ENCODE data around the gene ANKRD22. TPM values are rescaled to one million over a fixed set of nuclear protein-coding genes. Genes with fewer than 3 reads are reported as not detected.

Gene ANKRD22
- total RNA-seq, result not detected in 2 replicates

GRCh38 chr10:88851706-88852105 is at the start of gene ANKRD22:
Gene ANKRD22 (minus strand): TSS chr10:88851844. CDS start chr10:88851607, 237 bp downstream.
- DNase-seq (ENCODE audit: low read depth, low spot score), result no peak

DNA sequence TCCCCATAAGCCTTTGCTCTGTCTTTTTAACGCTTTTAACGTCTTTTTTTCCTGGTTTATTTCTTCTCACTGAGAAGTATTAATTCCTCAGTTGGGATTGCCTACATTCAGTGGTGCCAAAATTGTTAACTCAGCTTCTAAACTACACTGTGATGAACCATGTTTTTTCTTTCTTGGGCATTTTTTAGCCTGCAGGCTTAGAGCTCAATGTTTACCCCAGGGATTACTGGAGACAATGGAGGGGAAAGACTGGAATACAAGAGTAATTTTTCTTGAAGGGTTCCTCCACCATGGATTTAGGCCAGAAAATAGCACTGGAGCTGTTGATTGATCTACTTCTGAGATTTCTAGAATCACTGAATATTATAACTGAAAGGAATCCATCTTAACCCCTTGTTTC is 48.2 kb upstream of the ANKRD22 start:
- no peak for DNase-seq (ENCODE audit: low read depth, low spot score)

- DNase-seq (ENCODE audit: low read depth, low spot score), result no peak
Observed at GRCh38 chr10:88898727-88899126, 47.1 kb upstream of the ANKRD22 start.

- no peak for DNase-seq (ENCODE audit: low read depth, low spot score)
Observed at GRCh38 chr10:88896994-88897853, 45.6 kb upstream of the ANKRD22 start.

DNA sequence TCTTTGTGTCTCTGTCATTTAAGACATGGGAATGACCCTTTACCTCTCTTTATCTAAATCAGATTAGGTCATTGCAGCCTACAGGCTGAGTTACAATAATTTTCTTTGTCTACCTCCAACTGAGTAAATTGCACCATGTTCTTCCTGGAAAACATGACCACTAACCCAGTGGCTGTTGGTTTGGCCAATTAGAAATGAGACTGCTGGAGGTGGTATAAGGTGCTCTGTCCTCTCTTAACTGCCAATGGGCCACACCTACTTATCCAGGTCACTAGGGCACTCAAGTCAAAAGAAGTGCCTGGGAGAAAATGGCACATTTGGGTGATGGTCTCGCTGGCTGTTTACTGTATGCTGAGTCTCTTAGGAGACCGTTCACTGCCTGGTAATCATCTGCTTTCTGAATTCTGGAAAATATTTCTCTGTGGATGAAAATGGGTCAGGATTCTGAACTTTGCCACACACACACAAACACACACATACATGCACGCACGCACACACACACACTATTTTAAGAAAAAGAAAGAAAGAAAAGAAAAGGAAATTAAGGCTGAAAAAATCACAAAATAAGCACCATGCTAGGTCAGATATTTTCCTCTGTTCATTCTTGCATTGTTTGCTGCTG is 44.8 kb upstream of the ANKRD22 start:
- no peak for DNase-seq (ENCODE audit: low read depth, low spot score)

DNA sequence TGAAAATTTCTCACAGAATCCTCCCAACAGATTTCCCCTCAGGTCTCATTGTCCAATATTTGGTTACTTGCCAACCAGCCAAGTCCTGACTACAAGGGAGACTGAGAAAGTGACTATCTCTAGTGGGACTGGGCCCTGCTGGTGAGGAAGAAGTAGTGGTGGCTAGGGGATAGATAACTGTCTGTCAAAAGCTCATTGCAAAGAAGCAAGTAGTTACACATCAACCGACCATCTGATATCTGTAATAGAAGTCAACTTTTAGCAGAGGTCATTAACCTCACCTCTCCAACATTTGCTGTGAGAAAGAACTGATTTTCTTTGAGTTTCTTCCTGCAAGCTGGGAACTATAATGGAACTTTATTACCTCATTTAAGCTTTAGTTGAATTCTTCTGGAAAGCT is 43.6 kb upstream of the ANKRD22 start:
- DNase-seq (ENCODE audit: low read depth, low spot score), result no peak

DNA sequence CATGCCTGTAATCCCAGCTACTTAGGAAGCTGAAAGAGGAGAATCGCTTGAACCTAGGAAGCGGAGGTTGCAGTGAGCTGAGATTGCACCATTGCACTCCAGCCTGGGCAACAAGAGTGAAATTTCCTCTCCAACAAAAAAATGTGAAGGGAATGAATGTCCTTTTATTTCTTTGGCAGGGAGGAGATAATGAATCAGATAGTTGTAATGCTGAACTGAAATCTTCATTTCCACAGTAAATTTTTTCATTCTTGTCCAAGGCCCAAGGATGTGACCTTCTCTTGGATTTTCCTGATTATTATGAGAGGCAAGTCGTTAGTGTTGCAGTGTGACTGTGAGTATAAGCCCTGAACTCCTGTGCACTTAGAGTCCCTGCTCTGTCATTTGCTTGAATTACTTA is 42.0 kb upstream of the ANKRD22 start:
- no peak for DNase-seq (ENCODE audit: low read depth, low spot score)

DNA sequence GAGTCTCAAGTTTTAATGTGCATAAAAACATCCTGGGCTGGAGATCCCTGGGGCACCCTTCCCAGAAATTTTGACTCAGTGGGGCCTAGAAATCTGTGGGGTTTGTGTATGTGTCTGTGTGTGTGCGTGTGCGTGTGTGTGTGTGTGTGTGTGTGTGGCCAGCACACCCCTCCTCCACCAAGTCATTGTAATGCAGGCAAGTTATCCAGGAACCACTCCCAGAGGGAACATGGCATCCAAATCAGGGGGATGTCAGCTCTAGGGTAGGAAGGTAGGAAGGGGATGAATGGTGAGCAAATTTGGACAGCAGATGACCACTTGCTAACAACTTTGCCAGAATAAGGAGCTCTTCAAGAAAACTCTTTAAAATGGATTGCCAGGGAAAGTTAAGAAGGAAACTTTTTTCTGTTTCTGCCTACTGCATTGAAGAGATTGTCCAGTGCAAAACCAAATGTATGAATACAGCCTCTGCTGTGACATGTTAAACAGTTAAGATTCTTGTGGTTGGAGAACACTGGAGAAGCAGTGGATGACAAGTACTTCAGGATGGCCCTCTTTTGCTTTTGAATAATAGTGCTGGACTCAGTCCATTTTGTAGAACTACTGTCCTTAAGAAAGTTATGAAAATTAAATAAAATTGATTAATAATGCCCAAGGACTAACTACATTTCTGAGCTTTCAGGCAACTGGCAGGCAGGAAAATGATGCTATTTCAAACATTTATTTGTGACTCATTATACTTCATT is 40.8 kb upstream of the ANKRD22 start:
- DNase-seq (ENCODE audit: low read depth, low spot score), result no peak

DNA sequence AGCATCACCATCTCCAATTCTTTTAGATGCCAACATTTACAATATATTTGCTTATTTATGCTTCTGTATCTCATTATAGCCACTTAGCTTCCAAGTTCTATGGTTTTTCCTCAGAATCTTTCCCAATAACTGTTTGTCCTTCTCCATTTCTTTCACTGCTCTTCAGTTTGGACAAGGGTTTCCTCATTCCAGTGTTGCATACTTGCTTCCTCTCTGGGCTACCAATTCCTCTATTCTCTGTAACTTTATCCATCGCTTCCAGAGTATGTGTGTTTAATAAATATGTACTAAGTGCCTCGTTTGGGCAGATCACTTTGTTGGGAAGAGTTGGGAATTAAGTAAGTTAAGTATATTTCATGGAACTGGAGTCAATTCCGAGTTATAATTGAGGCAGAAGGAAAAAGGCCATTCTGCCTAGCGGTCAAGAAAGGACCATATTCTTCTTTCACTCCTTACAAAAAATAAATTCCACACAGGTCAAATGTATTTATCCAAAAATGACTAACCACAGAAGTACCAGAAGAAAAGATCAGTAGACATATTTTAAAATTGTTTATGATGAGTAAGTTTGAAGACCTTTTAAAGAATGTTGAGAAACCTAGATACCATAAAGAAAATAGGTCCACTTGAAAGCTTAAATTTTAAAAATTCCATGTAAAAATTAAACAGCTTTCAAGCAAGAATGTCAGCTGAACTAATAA is 39.2 kb upstream of the ANKRD22 start:
- DNase-seq (ENCODE audit: low read depth, low spot score), result no peak

DNA sequence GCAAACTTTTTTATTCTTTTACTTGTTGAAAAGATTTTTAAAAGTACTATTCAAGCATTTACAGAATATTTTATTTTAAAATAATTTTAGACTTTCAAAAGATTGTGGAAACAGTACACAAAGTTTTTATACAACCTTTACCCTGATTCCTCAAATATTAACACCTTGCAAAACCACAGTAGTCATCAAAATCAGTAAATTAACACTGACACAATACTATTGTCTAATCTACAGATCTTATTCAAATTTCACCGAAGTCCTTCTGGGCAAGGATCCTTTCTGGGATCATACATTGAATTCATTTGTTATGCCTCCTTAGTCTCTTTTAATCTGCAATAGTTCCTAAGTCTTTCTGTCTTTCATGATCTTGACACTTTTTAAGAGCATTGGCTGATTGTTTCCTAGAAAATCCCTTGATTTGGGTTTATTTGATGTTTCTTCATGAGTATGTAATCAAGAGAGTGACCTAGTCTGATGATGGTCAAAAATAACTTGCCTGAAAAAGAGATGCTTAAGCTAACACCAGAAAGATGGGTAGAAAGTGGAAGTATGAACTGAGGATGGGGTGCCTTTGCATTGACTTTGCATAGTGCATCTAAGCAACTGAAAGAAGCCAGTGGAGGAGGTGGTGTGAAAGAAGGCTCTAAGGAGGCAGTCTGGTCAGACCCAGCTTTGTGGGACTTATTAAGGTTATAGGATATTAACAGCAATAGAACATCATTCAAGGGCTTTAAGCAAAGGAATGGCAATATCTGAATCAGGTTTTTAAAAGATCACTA is 38.1 kb upstream of the ANKRD22 start:
- no peak for DNase-seq (ENCODE audit: low read depth, low spot score)

- DNase-seq (ENCODE audit: low read depth, low spot score), result no peak
Observed at GRCh38 chr10:88888810-88889445, 37.3 kb upstream of the ANKRD22 start.

DNA sequence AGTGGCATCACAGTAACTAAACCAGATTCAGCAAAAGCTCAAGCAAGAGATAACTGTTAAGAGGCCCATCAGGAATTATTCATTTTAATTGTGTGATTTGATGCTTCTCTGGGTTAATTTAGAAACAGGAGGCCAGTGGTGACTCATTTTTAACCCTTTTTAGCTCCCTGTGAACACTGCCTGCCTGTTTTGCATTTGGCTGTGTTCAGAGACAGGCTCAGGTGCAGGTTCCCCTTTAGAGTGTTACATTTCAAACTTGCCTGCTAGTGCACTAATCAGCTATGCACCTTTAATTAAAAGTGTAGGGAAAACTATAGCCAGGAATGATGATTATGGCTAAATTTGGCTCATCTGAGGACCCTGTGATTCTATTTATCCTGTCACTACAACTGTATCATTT is 34.9 kb upstream of the ANKRD22 start:
- no peak for DNase-seq (ENCODE audit: low read depth, low spot score)

DNA sequence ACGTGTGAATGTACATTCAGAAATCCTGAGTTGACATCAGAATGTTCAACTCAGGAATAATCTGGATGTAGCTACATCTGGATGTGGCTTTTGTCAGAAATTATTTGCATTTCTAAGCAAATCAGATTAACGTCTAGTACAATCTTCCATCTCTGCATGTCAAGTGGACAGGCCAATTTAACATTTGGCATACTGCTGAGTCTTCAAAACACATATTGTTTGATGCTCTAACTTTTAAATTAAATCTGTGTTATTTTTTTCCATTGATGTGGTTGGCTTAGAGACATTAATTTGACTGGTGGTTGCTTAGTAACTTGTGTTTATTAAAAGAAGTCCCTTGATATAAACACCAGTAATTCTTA is 31.8 kb upstream of the ANKRD22 start:
- no peak for DNase-seq (ENCODE audit: low read depth, low spot score)

- peak; percentile 26 for DNase-seq (ENCODE audit: low read depth, low spot score)
Observed at GRCh38 chr10:88882646-88883447, 31.2 kb upstream of the ANKRD22 start.

DNA sequence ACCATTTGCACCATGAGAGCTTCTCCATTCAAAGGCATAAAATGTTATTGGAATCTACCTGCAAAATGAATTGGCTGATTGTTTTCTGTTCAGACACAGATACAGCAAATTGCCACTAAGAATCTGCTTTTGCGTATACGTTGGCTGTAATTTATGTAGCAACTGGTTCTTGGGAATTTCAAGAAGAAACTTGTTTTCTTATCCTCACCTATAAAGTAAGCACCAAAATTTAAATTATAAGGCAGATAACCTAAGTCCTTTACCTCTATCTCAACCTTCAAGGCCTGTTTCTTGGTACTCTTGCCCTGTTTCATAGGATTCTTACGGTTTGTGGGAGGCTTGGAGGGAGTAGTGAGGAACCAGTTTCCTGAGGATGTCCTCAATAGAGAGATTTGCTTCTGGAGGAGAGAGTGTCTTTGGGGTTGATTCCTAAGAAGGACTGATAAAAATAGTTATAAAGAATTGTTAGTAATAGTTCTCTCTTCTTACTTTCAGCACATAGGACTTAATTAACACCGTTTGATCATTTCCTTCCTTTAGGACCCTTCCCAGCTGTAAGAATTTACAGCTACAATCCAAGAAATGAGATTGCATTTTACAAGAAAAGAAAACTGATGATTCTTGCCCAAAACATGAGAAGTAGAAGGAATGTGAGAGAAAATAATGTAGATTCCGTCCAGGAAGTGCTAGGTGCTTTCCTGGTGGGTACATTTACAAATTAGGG is 30.4 kb upstream of the ANKRD22 start:
- no peak for DNase-seq (ENCODE audit: low read depth, low spot score)

DNA sequence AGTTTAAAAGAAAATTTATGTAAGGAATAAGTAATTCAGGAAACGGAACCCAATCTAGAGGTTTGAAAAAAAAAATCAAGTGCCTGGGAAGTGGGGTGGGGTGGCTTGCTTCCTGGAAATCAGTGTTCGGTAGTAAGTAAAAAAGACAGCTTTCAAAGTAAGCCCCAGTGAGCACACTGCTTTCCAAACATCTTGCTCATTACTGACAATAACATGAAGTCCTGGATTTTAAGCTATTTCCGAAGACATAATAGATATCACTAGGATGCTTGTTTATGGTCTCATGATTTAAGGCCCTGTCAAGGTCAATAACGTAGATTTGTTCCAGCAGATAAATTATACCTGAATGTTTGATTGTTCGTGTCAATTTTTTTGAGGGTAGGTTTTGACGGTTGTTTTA is 29.7 kb upstream of the ANKRD22 start:
- no peak for DNase-seq (ENCODE audit: low read depth, low spot score)

DNA sequence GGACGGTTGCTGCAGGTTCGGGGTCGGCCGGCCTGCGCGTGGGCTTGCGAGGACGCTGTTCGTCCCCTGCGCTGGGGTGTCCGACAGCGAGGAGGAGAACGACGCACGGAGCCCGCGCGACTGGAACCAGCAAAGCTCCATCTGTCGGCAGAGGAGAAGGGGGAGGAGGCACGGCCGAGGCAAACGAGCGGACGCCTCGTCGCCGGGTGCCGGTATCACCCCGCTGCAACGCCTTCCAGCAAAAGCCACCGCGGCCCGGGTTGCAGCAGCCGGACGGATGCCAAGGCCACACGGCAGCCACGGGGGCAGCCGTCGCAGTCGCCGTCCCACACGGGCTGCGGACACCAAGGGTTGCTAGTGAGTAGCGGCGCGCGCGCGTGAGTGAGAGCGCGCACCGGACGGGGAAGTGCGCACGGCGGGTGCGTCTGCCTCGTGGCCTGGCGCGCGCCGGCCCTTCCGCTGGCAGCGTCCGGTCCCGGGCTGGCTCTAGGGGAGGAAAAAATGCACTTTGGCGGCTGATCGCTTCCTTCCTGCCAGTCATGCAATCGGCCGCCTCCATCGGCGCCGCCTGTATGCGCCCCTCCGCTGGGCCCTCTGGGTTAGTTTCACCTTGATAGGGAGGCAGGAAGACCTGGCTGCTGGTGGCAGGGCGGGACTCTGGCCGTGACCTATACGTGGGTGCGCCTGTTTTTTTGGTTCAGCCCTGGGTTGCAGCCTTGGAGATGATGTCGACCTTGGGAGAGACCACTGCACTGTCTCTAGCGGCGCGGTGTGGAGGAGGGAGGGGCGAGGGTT is 28.8 kb upstream of the ANKRD22 start:
- peak; percentile 50 for DNase-seq (ENCODE audit: low read depth, low spot score)

All from pulmonary artery endothelial cell (primary cell).